ENCODE measurements around the gene CCDC158. TPM values are rescaled to one million over a fixed set of nuclear protein-coding genes. Genes with fewer than 3 reads are reported as not detected.

Gene CCDC158
- total and polyA plus RNA-seq, 2 of the 8 experiments (the other 6 are each of a cell fraction or from before 2014, with no cell fraction given): not detected

- no peak for TF ChIP-seq CHD7 (IDR thresholded peaks at IDR 0.05; ENCODE audit: insufficient replicate concordance, low read length)
- TF ChIP-seq, protein P1, sequence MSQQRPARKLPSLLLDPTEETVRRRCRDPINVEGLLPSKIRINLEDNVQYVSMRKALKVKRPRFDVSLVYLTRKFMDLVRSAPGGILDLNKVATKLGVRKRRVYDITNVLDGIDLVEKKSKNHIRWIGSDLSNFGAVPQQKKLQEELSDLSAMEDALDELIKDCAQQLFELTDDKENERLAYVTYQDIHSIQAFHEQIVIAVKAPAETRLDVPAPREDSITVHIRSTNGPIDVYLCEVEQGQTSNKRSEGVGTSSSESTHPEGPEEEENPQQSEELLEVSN (IDR thresholded peaks at IDR 0.05): no peak
These were observed 13.4 kb downstream of the CCDC158 start (continued) for GRCh38 chr4:76407440-76408119.

Data from H1 (cell line).